Measurements from ENCODE around the gene SECTM1. TPM values are rescaled to one million over a fixed set of nuclear protein-coding genes. Genes with fewer than 3 reads are reported as not detected.

SECTM1 gene
- total RNA-seq, 6 experiments from 2014 or later = 1.7 to 3.9 (median 2.8) TPM

- Mint-ChIP-seq H3K27me3 (ENCODE audit: insufficient read depth) (no peaks in the 10 kb centered on the region; the same call in 1 of the 2 replicates), H3K36me3 (ENCODE audit: low read depth) (no peaks in the 10 kb centered on the region), H3K4me1 (ENCODE audit: low read depth) (peaks cover 36% of the 10 kb centered on the region), H3K9me3 (no peaks in the 10 kb centered on the region), H3K4me3 (peak overlapping the region; percentile 31), H3K27ac (peak overlapping the region; percentile 40)
- peak; percentile 32 for DNase-seq
- no peak for TF ChIP-seq CTCF (IDR thresholded peaks at IDR 0.05)
Observed at GRCh38 chr17:82287868-82288801, 45.4 kb downstream of the SECTM1 start.

GRCh38 chr17:82287013-82287867 lies 46.3 kb downstream of the SECTM1 start:
- H3K27ac Mint-ChIP-seq = no peak overlapping the region
- peaks cover 40% of the 10 kb centered on the region for H3K4me1 Mint-ChIP-seq (ENCODE audit: low read depth)
- H3K36me3 Mint-ChIP-seq (ENCODE audit: low read depth) = no peaks in the 10 kb centered on the region
- H3K27me3 Mint-ChIP-seq (ENCODE audit: insufficient read depth) = no peaks in the 10 kb centered on the region; the same call in 1 of the 2 replicates
- H3K4me3 Mint-ChIP-seq = no peak overlapping the region
- no peaks in the 10 kb centered on the region for H3K9me3 Mint-ChIP-seq
- no peak for TF ChIP-seq CTCF (IDR thresholded peaks at IDR 0.05)
- no peak for DNase-seq

DNA sequence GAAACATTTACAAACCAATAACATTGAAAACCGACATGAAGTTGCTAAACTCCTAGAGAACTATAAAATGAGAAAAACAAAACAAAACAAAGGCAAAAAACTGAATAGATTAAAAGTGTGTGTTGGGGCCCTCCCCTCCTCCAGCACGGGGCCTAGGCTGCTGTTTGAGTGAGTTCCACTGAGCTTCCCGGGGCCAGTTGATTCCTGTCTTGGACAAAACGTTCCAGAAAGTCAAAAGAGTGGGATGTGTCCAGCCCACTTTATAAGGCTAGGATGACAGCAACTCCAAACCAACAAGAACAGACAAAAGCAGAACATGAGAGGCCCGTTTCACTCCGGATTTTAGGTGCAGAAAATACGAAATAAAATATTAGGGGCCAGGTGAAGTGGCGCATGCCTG lies 48.4 kb downstream of the SECTM1 start:
- no peak for TF ChIP-seq CTCF (IDR thresholded peaks at IDR 0.05)
- Mint-ChIP-seq H3K27ac (no peak overlapping the region), H3K9me3 (no peaks in the 10 kb centered on the region), H3K27me3 (ENCODE audit: insufficient read depth) (no peaks in the 10 kb centered on the region; the same call in 1 of the 2 replicates), H3K36me3 (ENCODE audit: low read depth) (no peaks in the 10 kb centered on the region), H3K4me3 (no peak overlapping the region), H3K4me1 (ENCODE audit: low read depth) (peaks cover 48% of the 10 kb centered on the region)
- no peak for DNase-seq

DNA sequence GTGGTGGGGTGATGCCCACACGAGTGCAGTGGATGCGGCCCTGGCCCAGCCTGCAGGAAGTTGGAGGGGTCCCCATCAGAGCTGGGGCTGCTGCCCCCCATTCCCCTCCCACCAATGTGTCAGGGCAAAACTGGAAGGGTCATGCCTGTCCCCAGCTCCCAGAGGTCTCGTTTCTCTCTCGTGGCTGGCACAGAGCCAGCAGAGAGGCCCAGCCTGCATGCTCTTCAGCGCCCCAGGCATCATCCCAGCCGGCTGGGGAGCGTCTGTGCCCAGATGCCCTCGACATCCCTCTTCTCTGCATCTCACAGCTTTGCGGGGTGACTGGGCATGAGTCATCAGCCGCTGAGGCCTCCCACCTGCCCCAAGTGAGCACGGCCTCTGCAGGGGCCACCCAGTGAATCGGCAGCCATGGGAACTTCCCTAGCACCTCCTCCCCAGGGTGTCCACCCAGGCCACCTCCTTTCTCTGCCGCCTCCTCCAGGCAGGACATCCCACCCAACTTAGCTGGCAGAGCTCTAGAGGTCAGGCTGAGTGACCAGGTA lies 50.3 kb downstream of the SECTM1 start:
- Mint-ChIP-seq H3K4me1 (ENCODE audit: low read depth) (peaks cover 36% of the 10 kb centered on the region), H3K27ac (peak overlapping the region; percentile 21), H3K27me3 (ENCODE audit: insufficient read depth) (no peaks in the 10 kb centered on the region; the same call in 1 of the 2 replicates), H3K9me3 (no peaks in the 10 kb centered on the region), H3K4me3 (no peak overlapping the region), H3K36me3 (ENCODE audit: low read depth) (no peaks in the 10 kb centered on the region)
- no peak for TF ChIP-seq CTCF (IDR thresholded peaks at IDR 0.05)
- peak; percentile 87 for DNase-seq
